ENCODE data around the gene AAGAB.

The AAGAB gene, protein sequence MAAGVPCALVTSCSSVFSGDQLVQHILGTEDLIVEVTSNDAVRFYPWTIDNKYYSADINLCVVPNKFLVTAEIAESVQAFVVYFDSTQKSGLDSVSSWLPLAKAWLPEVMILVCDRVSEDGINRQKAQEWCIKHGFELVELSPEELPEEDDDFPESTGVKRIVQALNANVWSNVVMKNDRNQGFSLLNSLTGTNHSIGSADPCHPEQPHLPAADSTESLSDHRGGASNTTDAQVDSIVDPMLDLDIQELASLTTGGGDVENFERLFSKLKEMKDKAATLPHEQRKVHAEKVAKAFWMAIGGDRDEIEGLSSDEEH

DNA sequence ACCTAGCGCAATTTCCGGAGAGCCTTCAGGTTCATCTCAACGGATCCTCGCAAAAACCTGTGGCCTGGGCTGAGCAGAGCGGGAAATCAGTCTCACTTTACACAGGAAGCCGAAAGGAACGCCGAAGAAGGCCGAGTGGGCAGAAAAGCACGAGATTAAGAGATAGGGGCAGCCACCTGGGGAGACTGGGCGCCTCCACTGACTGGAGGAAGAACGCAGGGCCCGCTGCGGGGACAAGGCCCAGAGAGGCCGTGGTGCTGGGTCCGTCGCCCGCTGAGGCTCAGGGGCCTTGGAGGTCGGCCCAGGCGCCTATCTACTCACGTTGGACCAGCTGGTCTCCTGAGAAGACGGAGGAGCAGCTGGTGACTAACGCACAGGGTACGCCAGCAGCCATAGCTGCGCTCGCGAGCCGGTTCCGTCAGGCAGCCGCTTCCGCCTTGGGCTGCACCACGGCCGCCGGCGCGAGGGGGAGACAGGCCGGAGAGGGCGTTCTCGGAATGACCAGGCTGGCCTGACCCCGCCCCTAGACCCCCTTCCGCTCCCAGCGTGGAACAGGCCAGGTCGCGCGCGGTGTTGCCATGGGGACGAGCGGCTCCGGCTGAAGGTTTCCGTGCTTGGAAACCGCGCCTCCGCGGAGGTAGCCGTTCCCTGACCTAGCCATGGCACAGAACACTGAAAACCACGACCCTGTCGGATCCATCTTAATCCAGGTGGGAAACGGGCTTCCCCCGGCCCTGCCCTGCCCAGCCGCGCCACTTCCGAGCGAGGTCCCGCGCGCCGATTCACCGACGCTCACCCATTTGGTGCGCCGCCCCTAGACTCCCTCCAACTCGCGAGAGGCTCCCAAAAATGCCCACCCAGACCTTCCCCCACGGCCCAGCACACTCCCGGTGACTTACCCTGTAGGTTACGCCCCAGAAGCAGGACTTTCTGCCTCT, at the start of gene AAGAB, which contains the start of gene IQCH:
Gene AAGAB (minus strand): TSS at position 424 of the 938 bp plus-strand sequence. CDS start 30 bp downstream, at position 394.
Gene IQCH (plus strand): TSS at position 549 of the 938 bp plus-strand sequence. CDS start 111 bp downstream, at position 660.
- TF ChIP-seq, protein P1, sequence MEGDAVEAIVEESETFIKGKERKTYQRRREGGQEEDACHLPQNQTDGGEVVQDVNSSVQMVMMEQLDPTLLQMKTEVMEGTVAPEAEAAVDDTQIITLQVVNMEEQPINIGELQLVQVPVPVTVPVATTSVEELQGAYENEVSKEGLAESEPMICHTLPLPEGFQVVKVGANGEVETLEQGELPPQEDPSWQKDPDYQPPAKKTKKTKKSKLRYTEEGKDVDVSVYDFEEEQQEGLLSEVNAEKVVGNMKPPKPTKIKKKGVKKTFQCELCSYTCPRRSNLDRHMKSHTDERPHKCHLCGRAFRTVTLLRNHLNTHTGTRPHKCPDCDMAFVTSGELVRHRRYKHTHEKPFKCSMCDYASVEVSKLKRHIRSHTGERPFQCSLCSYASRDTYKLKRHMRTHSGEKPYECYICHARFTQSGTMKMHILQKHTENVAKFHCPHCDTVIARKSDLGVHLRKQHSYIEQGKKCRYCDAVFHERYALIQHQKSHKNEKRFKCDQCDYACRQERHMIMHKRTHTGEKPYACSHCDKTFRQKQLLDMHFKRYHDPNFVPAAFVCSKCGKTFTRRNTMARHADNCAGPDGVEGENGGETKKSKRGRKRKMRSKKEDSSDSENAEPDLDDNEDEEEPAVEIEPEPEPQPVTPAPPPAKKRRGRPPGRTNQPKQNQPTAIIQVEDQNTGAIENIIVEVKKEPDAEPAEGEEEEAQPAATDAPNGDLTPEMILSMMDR (IDR thresholded peaks at IDR 0.05): no peak

DNA sequence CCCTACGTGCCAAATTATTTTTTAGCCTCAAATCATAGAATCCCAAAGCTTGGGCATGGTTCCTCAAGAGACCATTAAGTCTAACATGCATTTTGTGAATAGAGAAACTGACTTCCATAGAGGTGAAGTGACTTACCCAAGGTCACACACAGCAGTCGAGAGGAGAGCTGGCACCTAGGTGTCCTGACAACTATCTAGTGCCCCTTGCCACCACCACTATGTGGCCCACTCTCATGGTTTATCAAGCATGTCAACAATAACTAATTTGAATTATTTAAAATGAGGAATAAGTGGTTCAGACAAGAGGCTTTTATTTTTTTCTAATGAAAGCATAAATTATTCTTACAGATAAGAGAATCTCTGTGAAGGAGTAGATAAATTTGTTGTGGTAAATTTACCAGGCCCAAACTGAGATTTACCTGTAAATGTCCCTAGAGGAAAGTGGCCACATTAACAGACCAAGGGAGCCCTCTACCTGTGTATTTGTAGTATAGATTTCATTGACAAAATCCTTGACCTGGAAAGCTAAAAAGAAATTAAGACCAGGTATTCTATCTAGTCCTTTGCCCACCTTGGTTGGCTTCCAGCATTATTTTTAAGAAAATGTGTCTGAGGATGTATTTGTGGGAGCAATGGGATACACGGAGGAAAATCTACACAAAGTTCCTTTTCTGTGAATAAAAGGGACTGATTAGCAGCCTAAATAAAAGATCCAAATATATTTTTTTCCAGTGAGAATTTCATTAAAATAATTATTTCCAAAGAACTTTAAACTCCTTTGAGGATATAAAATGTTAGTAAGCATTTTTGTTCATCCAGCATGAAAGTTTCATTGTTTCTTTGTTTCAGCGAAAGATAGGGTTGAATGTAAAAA, 49.3 kb upstream of the AAGAB start:
- TF ChIP-seq, protein P1 (IDR thresholded peaks at IDR 0.05): peak; percentile 62; the same call in 1 of the 2 replicates

DNA sequence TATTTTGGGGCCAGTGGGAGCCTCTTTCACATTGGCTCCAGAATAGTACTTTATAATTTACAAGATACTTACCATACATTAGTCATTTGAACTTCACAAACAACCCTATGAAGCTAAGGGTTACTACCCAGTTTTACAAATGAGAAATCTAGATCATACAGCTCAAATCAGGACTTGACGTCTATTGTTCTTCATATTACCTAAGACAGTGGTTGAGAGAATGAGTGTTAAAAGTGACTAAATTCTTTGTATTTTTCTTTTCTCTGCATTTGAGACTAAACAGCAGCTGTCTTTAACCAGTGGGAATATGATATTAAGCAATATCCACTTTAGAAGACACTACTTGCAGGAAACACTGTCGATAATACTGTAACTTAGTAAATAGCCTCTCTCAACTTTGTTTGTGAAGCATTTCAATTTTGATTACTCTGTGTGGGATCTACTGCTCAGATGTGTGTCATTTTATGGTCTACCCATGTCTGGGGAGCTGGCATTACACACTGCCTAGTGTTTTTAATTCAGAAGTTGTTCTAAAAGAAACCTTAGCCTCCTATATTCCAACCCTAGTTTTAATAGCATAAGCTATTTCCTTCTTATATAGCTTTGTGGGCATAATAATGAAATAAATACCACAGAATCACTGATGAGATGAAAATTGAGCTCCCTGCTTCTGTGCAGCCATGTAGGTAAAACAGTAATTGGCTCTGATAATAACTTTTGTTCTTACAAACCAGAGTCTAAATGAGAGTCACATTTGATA, 46.0 kb upstream of the AAGAB start:
- TF ChIP-seq, protein P1 (IDR thresholded peaks at IDR 0.05): no peak

DNA sequence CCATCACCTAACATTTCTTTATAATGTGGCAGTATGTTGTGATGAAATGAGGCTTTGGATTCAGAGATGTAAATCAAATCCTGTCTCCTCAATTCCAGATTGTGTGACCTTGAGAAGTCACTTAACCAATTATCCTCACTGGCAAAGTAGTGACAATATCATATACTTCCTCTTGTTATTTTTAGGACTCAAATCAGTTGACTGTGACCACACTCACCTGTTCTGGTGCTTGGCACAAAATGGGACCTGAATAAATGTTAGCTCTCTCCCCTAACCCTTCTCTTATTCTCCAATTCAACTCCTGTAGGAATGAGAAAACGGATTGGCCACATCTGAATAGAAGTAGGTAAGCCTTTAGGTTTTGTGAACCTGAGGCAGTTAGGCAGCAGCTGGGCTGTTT, 42.2 kb upstream of the AAGAB start:
- TF ChIP-seq, protein P1 (IDR thresholded peaks at IDR 0.05): no peak

DNA sequence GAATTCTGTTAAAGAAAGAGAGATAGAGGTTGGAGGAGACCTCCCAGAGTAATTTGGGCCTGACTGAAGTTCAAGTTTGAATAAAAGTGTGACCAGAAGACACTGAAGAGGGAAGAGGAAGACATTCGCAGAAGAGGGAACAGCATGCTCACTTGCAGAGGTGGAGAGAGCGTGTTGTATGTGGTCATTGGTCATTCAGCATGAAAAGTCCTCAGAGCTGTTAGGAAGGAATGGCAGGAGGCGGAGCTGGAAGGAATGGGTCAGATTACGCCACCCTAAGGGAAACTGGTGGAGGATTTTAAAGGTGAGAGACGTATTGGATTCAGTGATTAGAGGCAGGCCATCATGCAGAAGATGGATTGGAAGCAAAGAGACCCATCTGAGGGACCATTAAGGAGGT, 41.7 kb upstream of the AAGAB start:
- TF ChIP-seq, protein P1 (IDR thresholded peaks at IDR 0.05): no peak

DNA sequence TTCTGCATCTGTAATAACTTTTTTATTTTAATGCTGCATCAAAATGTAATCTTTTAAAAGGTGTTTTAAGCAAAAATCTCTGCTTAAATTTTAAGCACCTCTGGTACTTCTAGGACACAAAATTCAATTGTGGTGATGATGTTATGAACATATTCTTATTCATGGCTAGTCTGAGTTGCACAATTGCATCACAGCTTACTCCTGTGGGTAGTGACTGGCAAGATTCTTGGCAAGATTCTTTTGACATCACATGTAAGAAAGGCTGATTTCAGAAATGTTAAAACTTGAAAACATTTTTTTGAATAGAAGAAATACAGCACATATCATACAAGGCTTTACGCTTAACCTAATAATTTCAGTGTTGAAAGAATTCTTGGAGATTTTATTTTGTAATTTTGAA, 35.9 kb upstream of the AAGAB start:
- TF ChIP-seq, protein P1 (IDR thresholded peaks at IDR 0.05): no peak

Measured in LNCAP (cell line).